Mesothelial cell of epicardium (in vitro differentiated cells): ENCODE results near the gene UTY. TPM values are rescaled to one million over a fixed set of nuclear protein-coding genes. Genes with fewer than 3 reads are reported as not detected.

Source experiments
- DNase-seq, 2 experiments: peaks; one replicate each; pipeline ENCODE4 v3.0.0; 2021; ENCODE audit warnings: low spot score in 2 of 2; ENCODE audit not compliant: unreplicated experiment in 2 of 2
- H3K27ac Mint-ChIP-seq: 2 replicates; pipeline ENCODE4 v1.8.0; 2021; ENCODE audit warnings: mixed read lengths
- H3K27me3 Mint-ChIP-seq: 2 replicates; pipeline ENCODE4 v1.8.0; 2021; ENCODE audit warnings: low read depth, mixed read lengths
- H3K36me3 Mint-ChIP-seq: 2 replicates; pipeline ENCODE4 v1.8.0; 2021; ENCODE audit warnings: mixed read lengths
- H3K4me1 Mint-ChIP-seq: 2 replicates; pipeline ENCODE4 v1.8.0; 2021; ENCODE audit warnings: mixed read lengths
- H3K4me3 Mint-ChIP-seq: 2 replicates; pipeline ENCODE4 v1.8.0; 2021; ENCODE audit warnings: mild to moderate bottlenecking, moderate library complexity, mixed read lengths
- H3K9me3 Mint-ChIP-seq: 2 replicates; pipeline ENCODE4 v1.8.0; 2021; ENCODE audit warnings: mixed read lengths
- CTCF ChIP-seq: fragments of 200-600 bp; sonication (generic); IDR thresholded peaks from one replicate; pipeline ENCODE4 v1.5.0; 2021; ENCODE audit warnings: antibody characterized with exemption; ENCODE audit not compliant: unreplicated experiment
- total RNA-seq: library from RNA; stranded (reverse); gene quantifications from 3 replicates; pipeline ENCODE4 v1.2.1, GENCODE V29; 2021

The UTY gene
- total RNA-seq, 1 donor from 2014 or later = not detected

GRCh38 chrY:13445566-13445965, 34.3 kb downstream of the UTY start:
- Mint-ChIP-seq H3K27ac (no peak overlapping the region), H3K27me3 (no peaks in the 10 kb centered on the region), H3K4me3 (no peak overlapping the region), H3K4me1 (no peaks in the 10 kb centered on the region), H3K36me3 (no peaks in the 10 kb centered on the region), H3K9me3 (no peaks in the 10 kb centered on the region)
- DNase-seq = no peak
- TF ChIP-seq CTCF = no peak

- no peak for TF ChIP-seq CTCF
- H3K27ac Mint-ChIP-seq = no peak overlapping the region
- no peaks in the 10 kb centered on the region for H3K27me3 Mint-ChIP-seq
- no peaks in the 10 kb centered on the region for H3K9me3 Mint-ChIP-seq
- H3K4me3 Mint-ChIP-seq = no peak overlapping the region
- H3K4me1 Mint-ChIP-seq = no peaks in the 10 kb centered on the region
- no peaks in the 10 kb centered on the region for H3K36me3 Mint-ChIP-seq
- no peak for DNase-seq
These were observed 36.7 kb downstream of the UTY start for GRCh38 chrY:13443146-13443545.

GRCh38 chrY:13440811-13441210, 39.0 kb downstream of the UTY start:
- Mint-ChIP-seq H3K9me3 (no peaks in the 10 kb centered on the region), H3K4me3 (no peak overlapping the region), H3K27ac (no peak overlapping the region), H3K36me3 (no peaks in the 10 kb centered on the region), H3K27me3 (no peaks in the 10 kb centered on the region), H3K4me1 (no peaks in the 10 kb centered on the region)
- DNase-seq = no peak
- TF ChIP-seq CTCF = no peak

GRCh38 chrY:13435968-13436937, 43.6 kb downstream of the UTY start:
- no peaks in the 10 kb centered on the region for H3K9me3 Mint-ChIP-seq
- H3K36me3 Mint-ChIP-seq = no peaks in the 10 kb centered on the region
- no peak for DNase-seq
- no peak for TF ChIP-seq CTCF
- H3K4me1 Mint-ChIP-seq = no peaks in the 10 kb centered on the region
- H3K27ac Mint-ChIP-seq = no peak overlapping the region
- H3K4me3 Mint-ChIP-seq = no peak overlapping the region
- H3K27me3 Mint-ChIP-seq = no peaks in the 10 kb centered on the region

DNA sequence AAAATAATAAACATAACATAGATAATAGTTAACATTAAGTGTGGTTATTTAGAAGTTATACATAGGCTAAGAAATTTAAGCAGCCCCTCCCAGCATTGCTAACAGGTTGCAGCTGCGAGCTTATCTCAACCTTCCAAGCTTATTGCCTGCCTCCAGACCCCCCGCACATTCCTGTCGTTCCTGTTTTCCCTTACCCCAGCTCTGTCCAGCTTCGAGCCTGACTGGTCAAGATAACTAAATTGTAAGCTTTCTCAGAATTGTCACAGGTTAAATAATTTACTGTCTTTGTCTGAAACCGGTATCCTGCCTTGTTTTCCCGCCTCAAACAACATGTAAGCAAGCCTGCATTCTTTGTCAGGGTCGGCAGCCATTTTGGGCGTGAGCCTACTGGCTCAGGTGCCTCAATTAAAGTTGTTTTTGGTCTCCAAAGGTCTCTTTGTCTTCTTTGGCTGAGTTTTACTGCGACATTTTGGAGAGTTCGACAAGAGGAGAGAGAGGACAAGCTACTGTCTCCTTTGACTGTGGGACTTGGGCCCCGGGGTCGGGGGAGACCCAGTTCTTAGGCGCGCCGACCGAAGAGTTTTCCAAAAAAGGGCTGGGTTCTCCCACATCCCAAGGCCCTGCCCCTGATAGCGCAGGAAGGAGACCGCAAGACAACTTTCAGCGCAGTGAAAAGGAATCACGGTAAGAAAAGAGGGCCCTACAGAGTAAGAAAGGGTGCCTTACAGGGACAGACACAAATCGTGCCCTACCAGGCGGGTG, 44.4 kb downstream of the UTY start:
- Mint-ChIP-seq H3K4me3 (no peak overlapping the region), H3K36me3 (no peaks in the 10 kb centered on the region), H3K4me1 (no peaks in the 10 kb centered on the region), H3K27me3 (no peaks in the 10 kb centered on the region), H3K27ac (no peak overlapping the region), H3K9me3 (no peaks in the 10 kb centered on the region)
- TF ChIP-seq CTCF = no peak
- DNase-seq = no peak
